ENCODE measurements around the gene MLIP.

MLIP gene

GRCh38 chr6:54262499-54262898, 151.3 kb downstream of the MLIP start:
- no peaks in the 10 kb centered on the region for H3K36me3 ChIP-seq (ENCODE audit: control insufficient read depth in 2 of 2, insufficient read depth in 2 of 2, low read length in 2 of 2)
- H3K9me3 ChIP-seq (ENCODE audit: control insufficient read depth in 2 of 2, low read length in 2 of 2) = no peaks in the 10 kb centered on the region
- no peak overlapping the region for H3K27ac ChIP-seq (ENCODE audit: low read depth in 2 of 2, low read length in 2 of 2)
- H3K9ac ChIP-seq (ENCODE audit: low read depth in 1 of 2, low read length in 2 of 2) = no peak overlapping the region
- H3K4me1 ChIP-seq (ENCODE audit: control insufficient read depth in 2 of 2, insufficient read depth in 2 of 2, low read length in 2 of 2) = no peaks in the 10 kb centered on the region
- H3K27me3 ChIP-seq (ENCODE audit: control insufficient read depth in 2 of 2, insufficient read depth in 2 of 2, low read length in 2 of 2) = no peaks in the 10 kb centered on the region
- no peak overlapping the region for H3K4me3 ChIP-seq (ENCODE audit: low read length in 2 of 2)

- H3K9ac ChIP-seq (ENCODE audit: low read depth in 1 of 2, low read length in 2 of 2) = no peak overlapping the region
- H3K9me3 ChIP-seq (ENCODE audit: control insufficient read depth in 2 of 2, low read length in 2 of 2) = no peaks in the 10 kb centered on the region
- H3K4me3 ChIP-seq (ENCODE audit: low read length in 2 of 2) = no peak overlapping the region
These were observed 151.7 kb downstream of the MLIP start for GRCh38 chr6:54262971-54263370.

GRCh38 chr6:54264581-54265272, 153.5 kb downstream of the MLIP start:
- no peaks in the 10 kb centered on the region for H3K27me3 ChIP-seq (ENCODE audit: control insufficient read depth in 2 of 2, insufficient read depth in 2 of 2, low read length in 2 of 2)
- no peak overlapping the region for H3K9ac ChIP-seq (ENCODE audit: low read depth in 1 of 2, low read length in 2 of 2)
- no peaks in the 10 kb centered on the region for H3K4me1 ChIP-seq (ENCODE audit: control insufficient read depth in 2 of 2, insufficient read depth in 2 of 2, low read length in 2 of 2)
- H3K36me3 ChIP-seq (ENCODE audit: control insufficient read depth in 2 of 2, insufficient read depth in 2 of 2, low read length in 2 of 2) = no peaks in the 10 kb centered on the region
- no peak overlapping the region for H3K4me3 ChIP-seq (ENCODE audit: low read length in 2 of 2)
- H3K27ac ChIP-seq (ENCODE audit: low read depth in 2 of 2, low read length in 2 of 2) = no peak overlapping the region
- no peaks in the 10 kb centered on the region for H3K9me3 ChIP-seq (ENCODE audit: control insufficient read depth in 2 of 2, low read length in 2 of 2)

More at GRCh38 chr6:54262971-54263370, 151.7 kb downstream of the MLIP start:
- H3K4me1 ChIP-seq (ENCODE audit: control insufficient read depth in 2 of 2, insufficient read depth in 2 of 2, low read length in 2 of 2) = no peaks in the 10 kb centered on the region
- no peak overlapping the region for H3K27ac ChIP-seq (ENCODE audit: low read depth in 2 of 2, low read length in 2 of 2)
- H3K36me3 ChIP-seq (ENCODE audit: control insufficient read depth in 2 of 2, insufficient read depth in 2 of 2, low read length in 2 of 2) = no peaks in the 10 kb centered on the region
- H3K27me3 ChIP-seq (ENCODE audit: control insufficient read depth in 2 of 2, insufficient read depth in 2 of 2, low read length in 2 of 2) = no peaks in the 10 kb centered on the region

- Histone ChIP-seq H3K4me3 (ENCODE audit: low read length in 2 of 2) (no peak overlapping the region), H3K27me3 (ENCODE audit: control insufficient read depth in 2 of 2, insufficient read depth in 2 of 2, low read length in 2 of 2) (no peaks in the 10 kb centered on the region), H3K36me3 (ENCODE audit: control insufficient read depth in 2 of 2, insufficient read depth in 2 of 2, low read length in 2 of 2) (no peaks in the 10 kb centered on the region), H3K27ac (ENCODE audit: low read depth in 2 of 2, low read length in 2 of 2) (no peak overlapping the region), H3K4me1 (ENCODE audit: control insufficient read depth in 2 of 2, insufficient read depth in 2 of 2, low read length in 2 of 2) (no peaks in the 10 kb centered on the region), H3K9ac (ENCODE audit: low read depth in 1 of 2, low read length in 2 of 2) (no peak overlapping the region), H3K9me3 (ENCODE audit: control insufficient read depth in 2 of 2, low read length in 2 of 2) (no peaks in the 10 kb centered on the region)
These were observed 155.2 kb downstream of the MLIP start for GRCh38 chr6:54266400-54266923.

- Histone ChIP-seq H3K4me3 (ENCODE audit: low read length in 2 of 2) (no peak overlapping the region), H3K36me3 (ENCODE audit: control insufficient read depth in 2 of 2, insufficient read depth in 2 of 2, low read length in 2 of 2) (no peaks in the 10 kb centered on the region), H3K9ac (ENCODE audit: low read depth in 1 of 2, low read length in 2 of 2) (no peak overlapping the region), H3K27ac (ENCODE audit: low read depth in 2 of 2, low read length in 2 of 2) (no peak overlapping the region), H3K27me3 (ENCODE audit: control insufficient read depth in 2 of 2, insufficient read depth in 2 of 2, low read length in 2 of 2) (no peaks in the 10 kb centered on the region), H3K9me3 (ENCODE audit: control insufficient read depth in 2 of 2, low read length in 2 of 2) (no peaks in the 10 kb centered on the region), H3K4me1 (ENCODE audit: control insufficient read depth in 2 of 2, insufficient read depth in 2 of 2, low read length in 2 of 2) (no peaks in the 10 kb centered on the region)
These were observed 156.6 kb downstream of the MLIP start for GRCh38 chr6:54267798-54268197.

GRCh38 chr6:54273214-54273820, 162.1 kb downstream of the MLIP start:
- H3K9me3 ChIP-seq (ENCODE audit: control insufficient read depth in 2 of 2, low read length in 2 of 2) = no peaks in the 10 kb centered on the region
- no peaks in the 10 kb centered on the region for H3K27me3 ChIP-seq (ENCODE audit: control insufficient read depth in 2 of 2, insufficient read depth in 2 of 2, low read length in 2 of 2)
- H3K36me3 ChIP-seq (ENCODE audit: control insufficient read depth in 2 of 2, insufficient read depth in 2 of 2, low read length in 2 of 2) = no peaks in the 10 kb centered on the region
- no peaks in the 10 kb centered on the region for H3K4me1 ChIP-seq (ENCODE audit: control insufficient read depth in 2 of 2, insufficient read depth in 2 of 2, low read length in 2 of 2)
- H3K4me3 ChIP-seq (ENCODE audit: low read length in 2 of 2) = no peak overlapping the region
- no peak overlapping the region for H3K27ac ChIP-seq (ENCODE audit: low read depth in 2 of 2, low read length in 2 of 2)
- H3K9ac ChIP-seq (ENCODE audit: low read depth in 1 of 2, low read length in 2 of 2) = no peak overlapping the region

- Histone ChIP-seq H3K36me3 (ENCODE audit: control insufficient read depth in 2 of 2, insufficient read depth in 2 of 2, low read length in 2 of 2) (no peaks in the 10 kb centered on the region), H3K27ac (ENCODE audit: low read depth in 2 of 2, low read length in 2 of 2) (no peak overlapping the region), H3K4me1 (ENCODE audit: control insufficient read depth in 2 of 2, insufficient read depth in 2 of 2, low read length in 2 of 2) (no peaks in the 10 kb centered on the region), H3K4me3 (ENCODE audit: low read length in 2 of 2) (no peak overlapping the region), H3K27me3 (ENCODE audit: control insufficient read depth in 2 of 2, insufficient read depth in 2 of 2, low read length in 2 of 2) (no peaks in the 10 kb centered on the region), H3K9me3 (ENCODE audit: control insufficient read depth in 2 of 2, low read length in 2 of 2) (no peaks in the 10 kb centered on the region), H3K9ac (ENCODE audit: low read depth in 1 of 2, low read length in 2 of 2) (no peak overlapping the region)
These were observed 163.1 kb downstream of the MLIP start for GRCh38 chr6:54274383-54274782.

- Histone ChIP-seq H3K27me3 (ENCODE audit: control insufficient read depth in 2 of 2, insufficient read depth in 2 of 2, low read length in 2 of 2) (no peaks in the 10 kb centered on the region), H3K9ac (ENCODE audit: low read depth in 1 of 2, low read length in 2 of 2) (no peak overlapping the region), H3K36me3 (ENCODE audit: control insufficient read depth in 2 of 2, insufficient read depth in 2 of 2, low read length in 2 of 2) (no peaks in the 10 kb centered on the region), H3K4me3 (ENCODE audit: low read length in 2 of 2) (no peak overlapping the region), H3K27ac (ENCODE audit: low read depth in 2 of 2, low read length in 2 of 2) (no peak overlapping the region), H3K4me1 (ENCODE audit: control insufficient read depth in 2 of 2, insufficient read depth in 2 of 2, low read length in 2 of 2) (peaks cover 0 to 4% of the 10 kb centered on the region in 2 donors), H3K9me3 (ENCODE audit: control insufficient read depth in 2 of 2, low read length in 2 of 2) (no peaks in the 10 kb centered on the region)
These were observed 170.9 kb downstream of the MLIP start for GRCh38 chr6:54282186-54282585.

- Histone ChIP-seq H3K27me3 (ENCODE audit: control insufficient read depth in 2 of 2, insufficient read depth in 2 of 2, low read length in 2 of 2) (no peaks in the 10 kb centered on the region), H3K4me1 (ENCODE audit: control insufficient read depth in 2 of 2, insufficient read depth in 2 of 2, low read length in 2 of 2) (peaks cover 0 to 4% of the 10 kb centered on the region in 2 donors), H3K4me3 (ENCODE audit: low read length in 2 of 2) (no peak overlapping the region), H3K9me3 (ENCODE audit: control insufficient read depth in 2 of 2, low read length in 2 of 2) (no peaks in the 10 kb centered on the region), H3K27ac (ENCODE audit: low read depth in 2 of 2, low read length in 2 of 2) (no peak overlapping the region), H3K9ac (ENCODE audit: low read depth in 1 of 2, low read length in 2 of 2) (no peak overlapping the region), H3K36me3 (ENCODE audit: control insufficient read depth in 2 of 2, insufficient read depth in 2 of 2, low read length in 2 of 2) (no peaks in the 10 kb centered on the region)
These were observed 173.1 kb downstream of the MLIP start for GRCh38 chr6:54284161-54284860.

- H3K27ac ChIP-seq (ENCODE audit: low read depth in 2 of 2, low read length in 2 of 2) = no peak overlapping the region
- H3K9me3 ChIP-seq (ENCODE audit: control insufficient read depth in 2 of 2, low read length in 2 of 2) = no peaks in the 10 kb centered on the region
- no peaks in the 10 kb centered on the region for H3K27me3 ChIP-seq (ENCODE audit: control insufficient read depth in 2 of 2, insufficient read depth in 2 of 2, low read length in 2 of 2)
- no peaks in the 10 kb centered on the region for H3K36me3 ChIP-seq (ENCODE audit: control insufficient read depth in 2 of 2, insufficient read depth in 2 of 2, low read length in 2 of 2)
- H3K4me1 ChIP-seq (ENCODE audit: control insufficient read depth in 2 of 2, insufficient read depth in 2 of 2, low read length in 2 of 2) = peaks cover 0 to 4% of the 10 kb centered on the region in 2 donors
- no peak overlapping the region for H3K4me3 ChIP-seq (ENCODE audit: low read length in 2 of 2)
- H3K9ac ChIP-seq (ENCODE audit: low read depth in 1 of 2, low read length in 2 of 2) = no peak overlapping the region
These were observed 174.4 kb downstream of the MLIP start for GRCh38 chr6:54285595-54285994.

Data from mucosa of rectum (tissue), 2 donors.